DMS79 (cell line): ENCODE measurements around the gene CDH22.

ENCODE experiments used
- DNase-seq: peaks from one replicate; lab custom pipeline; 2025; lab: John Stamatoyannopoulos, UW

CDH22 gene

DNA sequence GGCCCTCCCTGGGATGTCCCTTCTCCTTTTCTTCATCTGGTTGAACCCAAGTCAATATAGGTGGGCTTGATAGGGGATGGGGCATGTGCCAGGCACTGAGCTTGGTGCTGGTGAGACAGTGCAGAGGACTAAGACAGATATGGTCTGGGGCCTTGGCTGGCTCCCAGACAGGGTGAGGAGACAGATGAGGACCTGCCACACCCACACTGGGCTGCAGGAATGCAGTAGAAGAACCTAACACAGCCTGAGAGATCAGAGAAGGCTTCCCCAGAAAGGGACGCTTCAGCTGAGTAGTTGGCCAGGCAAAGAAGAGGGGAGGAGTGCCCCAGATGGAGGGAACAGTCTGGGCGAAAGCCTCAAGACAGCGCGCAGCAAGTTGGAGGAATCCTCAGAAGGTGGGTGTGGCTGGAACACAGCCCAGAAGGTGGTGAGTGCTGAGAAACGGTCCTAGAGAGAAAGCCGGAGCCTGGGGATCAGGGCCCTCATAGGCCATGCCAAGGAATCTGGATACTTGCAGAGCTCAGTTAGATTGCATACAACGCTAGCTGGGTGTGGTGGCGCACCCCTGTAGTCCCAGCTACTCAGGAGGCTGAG lies 163.8 kb downstream of the CDH22 start:
- no peak for DNase-seq

DNA sequence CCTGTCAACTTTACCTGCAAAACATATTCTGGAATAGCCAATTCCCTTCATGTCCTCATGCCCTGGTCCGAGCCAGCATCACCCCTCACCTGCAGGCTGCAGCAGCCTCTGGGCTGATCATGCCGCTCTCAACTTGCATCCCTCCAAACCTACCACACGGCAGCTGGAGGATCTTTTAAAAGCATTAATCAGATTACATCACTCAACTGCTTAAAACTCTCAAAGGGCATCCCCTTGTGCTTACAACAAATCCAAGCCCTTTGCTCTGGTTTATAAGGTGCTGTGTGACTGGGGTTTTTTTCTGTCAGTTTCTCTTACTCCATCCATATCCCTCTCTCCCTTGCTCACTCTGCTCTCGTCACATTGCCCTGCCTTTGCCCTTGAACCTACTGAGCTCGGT lies 166.2 kb downstream of the CDH22 start:
- DNase-seq: no peak

DNA sequence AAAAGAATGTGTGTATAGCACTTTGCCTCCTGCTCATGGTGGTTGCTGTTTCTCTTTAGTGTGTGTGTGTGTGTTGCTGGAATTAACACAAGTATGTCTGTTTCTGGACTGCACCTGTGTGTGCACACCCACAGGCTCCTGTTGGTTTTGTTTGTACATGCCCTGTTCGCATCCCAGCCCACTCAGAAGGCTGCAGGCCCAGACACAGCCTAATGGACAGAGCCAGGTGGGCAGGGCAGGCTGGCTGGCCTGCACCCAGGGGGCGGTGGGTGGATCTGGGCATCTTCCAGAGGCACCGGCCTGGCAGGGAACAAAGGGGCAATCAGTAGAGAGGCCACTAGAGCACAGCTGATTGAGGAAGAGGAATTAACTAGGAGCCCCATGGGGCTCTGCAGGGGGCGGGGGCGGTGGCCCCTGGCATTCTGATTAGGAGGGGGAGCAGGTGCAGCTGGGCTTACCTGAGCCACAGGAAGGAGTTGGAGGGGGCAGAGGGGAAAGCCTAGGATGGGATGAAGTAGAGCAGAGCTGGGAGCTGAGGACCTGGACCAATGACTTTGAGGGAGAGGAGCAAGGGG lies 168.3 kb downstream of the CDH22 start:
- DNase-seq: peak; percentile 91

DNA sequence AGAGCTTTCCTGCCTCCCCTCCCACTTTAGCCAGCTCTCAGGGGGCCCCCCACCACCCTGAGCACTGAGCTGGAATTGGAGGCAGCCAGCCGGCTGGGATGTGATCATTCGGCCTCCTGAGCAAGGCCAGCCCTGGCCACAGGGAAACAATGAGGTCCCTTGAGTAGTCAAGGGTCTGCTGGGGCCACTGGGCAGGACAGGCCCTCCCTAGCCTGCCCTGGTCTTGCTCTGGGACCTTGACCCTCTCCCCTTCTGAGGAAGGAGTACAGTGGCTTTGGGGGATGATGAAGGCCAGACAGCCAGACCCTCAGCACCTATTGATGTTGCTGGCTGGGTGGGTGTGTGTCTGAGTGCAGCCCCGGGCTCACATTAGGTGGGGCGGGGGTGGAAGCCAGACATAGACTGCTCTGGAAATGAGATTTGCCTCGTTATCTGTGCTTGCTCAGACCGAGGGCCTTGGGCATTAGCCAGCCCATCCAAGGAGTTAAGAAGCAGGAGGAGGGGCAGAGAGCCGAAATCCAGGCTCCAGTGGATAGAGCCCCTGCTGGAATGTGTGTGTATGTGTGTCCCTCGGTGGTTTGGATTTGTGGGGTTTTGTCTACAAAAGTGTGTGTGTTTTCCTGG lies 168.9 kb downstream of the CDH22 start:
- peak; percentile 63 for DNase-seq

DNA sequence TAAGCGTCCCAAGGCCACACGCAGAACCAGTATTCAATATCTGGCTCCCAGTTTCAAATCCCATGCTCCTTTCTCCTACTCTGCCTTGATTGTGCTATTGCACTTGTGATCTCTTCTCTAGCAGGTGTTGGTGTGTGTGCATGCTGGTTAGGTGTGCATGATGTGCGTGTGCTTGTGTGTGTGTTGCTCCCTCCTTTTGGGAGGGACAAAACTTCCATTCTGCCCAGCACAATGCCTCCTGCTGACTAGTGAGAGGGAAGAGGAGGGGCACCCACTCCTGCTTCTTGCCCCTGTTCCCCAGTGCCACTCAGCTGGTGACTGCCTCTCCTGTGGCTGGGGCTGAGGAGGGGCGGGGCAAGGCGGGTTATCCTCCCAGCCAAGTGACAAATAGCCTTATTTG lies 170.5 kb downstream of the CDH22 start:
- peak; percentile 28 for DNase-seq

DNA sequence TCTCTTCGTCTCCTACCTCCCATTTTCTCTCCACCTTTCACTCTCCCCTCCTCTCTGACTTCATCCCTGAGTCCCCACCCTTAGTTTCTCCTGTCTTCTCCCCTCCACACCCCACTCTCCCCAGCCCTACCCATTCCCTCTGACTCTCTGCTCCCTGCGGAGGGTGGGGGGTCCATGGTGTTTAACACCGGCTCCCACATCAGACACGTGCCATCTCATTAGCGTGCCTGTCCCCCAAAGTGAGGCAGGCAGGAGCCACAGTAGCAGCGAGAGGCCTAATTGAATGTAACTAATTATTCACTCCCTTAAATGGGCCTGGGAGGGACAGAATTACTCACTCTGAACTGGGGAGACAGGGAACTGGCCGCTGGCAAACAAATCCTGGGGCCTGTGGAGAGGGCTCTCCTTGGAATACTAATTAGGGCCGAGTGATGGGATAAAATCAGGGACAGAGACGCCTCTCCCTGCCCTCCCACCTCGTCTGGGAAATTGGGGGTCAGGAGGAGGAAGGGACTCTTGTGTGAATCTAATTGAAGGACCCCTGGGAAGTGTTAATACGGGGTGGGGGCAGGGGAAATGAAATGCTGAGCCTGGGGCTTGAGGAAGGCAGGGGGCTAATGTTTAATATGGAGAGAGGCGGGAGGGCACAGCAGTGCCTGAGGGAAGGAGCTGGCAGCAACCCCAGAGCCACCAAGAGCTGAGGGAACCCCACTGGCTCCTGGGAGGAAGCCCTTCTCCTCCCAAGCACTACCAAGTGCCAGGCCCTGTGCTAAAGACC lies 172.3 kb downstream of the CDH22 start:
- DNase-seq: no peak

DNA sequence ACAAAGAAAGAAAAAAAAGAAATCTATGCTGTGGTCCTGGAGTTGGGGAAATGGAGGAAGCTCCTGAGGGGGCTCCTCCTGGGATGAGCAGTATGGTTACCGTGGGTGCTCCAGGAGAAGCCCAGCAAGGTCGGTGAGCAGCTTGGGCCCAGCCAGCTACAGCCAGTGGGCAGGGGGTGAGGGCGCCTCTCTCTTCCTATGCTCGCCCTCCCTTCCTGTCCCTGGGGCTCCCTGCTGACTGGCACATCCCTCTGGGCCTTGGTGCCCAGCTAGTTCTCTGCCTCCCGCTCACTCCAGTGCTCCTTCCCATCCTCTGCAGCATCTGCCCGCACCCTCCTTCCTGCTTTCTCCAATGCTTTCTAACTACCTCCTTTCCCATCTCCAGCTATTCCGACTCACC lies 173.6 kb downstream of the CDH22 start:
- DNase-seq: no peak

DNA sequence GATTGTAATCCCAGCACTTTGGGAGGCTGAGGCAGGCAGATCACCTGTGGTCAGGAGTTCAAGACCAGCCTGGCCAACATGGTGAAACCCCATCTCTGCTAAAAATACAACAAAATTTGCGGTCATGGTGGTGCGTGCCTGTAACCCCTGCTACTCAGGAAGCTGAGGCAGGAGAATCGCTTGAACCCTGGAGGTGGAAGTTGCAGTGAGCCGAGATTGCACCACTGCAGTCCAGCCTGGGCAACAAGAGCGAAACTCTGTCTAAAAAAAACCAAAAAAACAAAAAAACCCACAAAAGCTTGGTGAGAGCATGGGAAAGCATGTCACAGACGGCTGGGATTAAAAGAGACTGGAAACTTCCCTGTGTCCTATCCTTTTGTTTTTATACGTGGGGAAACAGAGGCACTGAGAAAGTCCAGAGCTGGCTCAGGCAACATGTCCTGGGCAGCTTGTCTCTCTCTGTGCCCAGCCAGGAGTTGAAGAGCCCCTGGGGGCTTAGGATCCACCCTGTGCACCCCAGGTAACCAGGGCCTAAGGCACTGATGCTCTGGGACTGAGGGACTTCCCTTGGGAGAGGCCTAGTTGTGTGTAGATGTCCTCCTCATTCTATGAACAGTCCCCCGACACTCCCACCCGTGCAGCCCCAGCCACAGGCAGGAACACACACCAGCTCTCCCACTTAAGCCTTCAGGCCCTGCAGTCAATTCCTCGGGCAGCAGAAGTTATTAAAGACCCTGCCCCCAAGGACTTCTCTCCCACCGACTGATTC lies 174.2 kb downstream of the CDH22 start:
- DNase-seq: no peak

DNA sequence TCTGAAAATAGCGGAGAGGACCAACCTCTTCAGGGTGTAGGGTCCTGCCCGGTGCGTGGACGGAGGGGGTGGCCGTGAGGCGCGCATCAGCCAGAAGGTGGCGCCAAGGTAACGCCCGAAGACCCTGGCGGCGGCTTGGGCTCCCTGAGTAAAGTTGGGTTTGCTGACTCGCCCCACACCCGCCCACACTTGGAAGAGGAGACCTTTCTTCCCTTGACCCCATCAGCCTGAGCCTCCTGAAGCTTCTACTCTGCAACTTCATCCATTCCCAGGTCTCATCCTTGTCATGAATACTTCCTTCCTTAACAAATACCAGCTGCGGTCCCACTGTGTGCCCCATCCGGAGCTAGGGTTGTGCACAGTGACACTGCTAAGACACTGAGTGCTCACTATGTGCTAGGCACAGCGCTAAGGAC lies 175.6 kb downstream of the CDH22 start:
- peak; percentile 33 for DNase-seq

DNA sequence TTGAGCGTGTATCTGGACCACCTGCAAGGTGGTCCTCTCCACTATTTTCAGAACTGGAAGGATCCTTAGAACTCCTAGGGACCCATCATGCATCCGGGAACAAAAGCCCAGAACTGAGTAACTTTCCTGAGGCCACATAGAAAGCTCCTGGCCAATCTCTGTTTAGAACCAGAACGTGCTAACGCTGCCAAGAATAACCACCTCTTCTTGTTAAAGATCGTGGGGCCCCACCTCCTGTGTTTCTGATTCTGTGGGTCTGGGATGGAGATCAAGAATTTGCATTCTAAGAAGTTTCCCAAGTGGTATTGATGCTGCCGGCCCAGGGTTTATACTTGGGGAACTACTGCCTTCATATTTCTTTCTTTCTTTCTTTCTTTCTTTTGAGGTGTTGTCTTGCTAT lies 176.9 kb downstream of the CDH22 start:
- no peak for DNase-seq

DNA sequence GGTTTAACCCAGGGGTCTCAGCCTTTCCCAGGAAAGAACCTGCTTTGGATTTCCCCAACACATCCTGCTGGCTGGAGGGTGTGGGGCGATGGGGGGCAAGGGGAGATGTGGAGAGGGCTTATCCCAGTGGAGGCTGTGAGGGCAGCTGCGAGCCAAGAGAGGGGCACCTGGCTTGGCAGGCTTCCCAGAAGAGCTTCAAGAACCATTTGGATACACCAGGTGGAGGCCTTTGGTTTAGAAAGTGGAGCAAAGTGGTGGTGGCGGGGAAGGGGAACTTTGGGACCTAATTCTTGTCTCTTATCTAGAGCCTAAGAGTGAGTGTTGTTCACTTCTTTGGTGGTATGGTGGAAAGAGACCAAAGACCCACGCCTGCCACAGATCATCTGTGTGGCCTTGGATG lies 177.8 kb downstream of the CDH22 start:
- peak; percentile 81 for DNase-seq

DNA sequence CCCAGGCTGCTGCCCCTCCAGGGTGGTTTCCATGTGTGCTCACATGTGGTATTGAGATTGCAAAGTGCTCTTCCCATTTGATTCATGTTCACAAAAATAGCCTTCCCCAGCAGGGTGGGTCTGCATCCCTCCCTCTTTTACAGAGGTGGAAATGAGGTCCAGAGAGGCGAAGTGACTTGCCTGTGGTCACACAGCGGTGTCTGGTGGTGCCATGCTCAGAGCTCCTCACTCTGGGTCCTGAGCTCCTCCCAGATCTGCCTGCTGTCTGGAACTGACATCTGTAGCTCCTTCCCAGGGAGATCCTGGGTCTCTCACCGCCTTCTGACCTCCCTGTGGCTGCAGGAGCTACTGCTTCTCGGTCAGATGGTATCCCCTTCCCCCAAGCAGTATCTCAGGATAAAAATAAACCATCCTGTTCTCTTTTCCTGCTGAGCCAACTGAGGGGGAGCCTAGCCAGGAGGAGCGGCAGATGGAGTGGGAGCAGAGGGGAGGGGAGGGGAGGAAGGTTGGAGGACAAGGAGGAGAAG lies 178.3 kb downstream of the CDH22 start:
- DNase-seq: peak; percentile 42

DNA sequence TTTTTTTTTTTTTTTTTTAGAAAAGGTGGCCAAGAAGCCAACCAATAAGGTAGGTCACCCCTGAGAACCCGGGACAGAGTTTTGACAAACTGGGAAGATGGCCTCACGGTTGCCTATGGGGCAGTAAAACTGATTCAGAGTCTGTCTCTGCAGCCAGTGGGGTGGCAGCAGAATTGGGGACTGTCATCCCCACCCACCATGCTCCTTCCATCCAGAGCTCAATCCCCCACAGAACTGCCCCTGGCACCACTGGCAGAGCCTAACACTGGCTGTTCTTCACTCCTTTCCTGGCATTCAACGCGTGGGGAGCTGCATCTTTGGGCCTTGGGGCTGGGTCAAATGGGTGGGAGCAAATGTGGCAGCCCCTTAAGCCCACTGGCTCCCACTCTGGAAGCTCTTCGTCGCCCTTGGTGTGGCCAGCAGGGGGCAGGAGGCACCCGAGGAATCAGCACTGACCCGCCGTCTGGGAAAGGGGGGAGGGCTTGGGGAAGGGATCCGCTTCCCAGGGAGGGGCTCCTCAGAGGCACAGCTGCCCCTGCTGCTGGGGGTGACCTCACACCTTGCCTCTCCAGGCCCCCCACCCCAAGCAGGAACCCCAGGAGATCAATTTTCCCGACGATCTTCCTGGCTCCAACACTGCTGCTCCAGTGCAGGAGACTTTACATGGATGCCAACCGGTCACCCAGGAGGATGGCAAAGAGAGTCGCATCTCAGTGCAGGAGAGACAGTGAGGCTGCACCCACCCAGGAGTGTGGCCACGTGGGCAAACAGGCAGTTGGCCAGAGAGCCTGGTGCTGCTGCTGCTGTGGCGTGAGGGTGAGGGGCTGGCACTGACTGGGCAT lies 179.8 kb downstream of the CDH22 start:
- no peak for DNase-seq

DNA sequence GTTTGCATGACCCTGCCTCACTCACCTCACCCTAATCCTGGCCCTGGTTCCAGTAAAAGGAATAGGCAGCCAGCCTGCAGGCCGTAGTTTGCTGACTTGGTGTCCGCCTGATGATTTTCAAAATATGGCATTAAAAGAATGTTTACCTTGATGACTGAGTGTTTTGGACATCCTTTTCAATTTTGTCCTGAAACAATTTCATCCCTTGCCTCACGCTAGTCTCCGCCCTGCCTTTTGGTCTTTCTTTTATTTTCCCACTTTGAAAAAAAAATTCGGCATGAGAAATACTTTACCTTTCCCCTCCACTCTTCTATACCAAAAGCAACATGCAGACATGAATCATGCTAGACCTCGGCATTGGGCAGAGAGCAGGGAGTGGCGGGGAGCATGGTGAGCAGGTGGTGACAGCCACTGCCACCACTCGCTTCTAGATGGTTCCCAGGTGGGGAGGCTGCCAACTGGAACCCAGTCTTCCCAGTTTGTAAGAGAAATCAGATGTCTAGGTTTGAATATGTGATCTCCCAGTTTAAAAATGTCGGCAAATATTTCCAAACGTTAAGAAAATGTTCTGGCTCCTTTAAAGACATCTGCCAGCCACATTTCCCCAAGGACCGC lies 180.8 kb downstream of the CDH22 start:
- no peak for DNase-seq

DNA sequence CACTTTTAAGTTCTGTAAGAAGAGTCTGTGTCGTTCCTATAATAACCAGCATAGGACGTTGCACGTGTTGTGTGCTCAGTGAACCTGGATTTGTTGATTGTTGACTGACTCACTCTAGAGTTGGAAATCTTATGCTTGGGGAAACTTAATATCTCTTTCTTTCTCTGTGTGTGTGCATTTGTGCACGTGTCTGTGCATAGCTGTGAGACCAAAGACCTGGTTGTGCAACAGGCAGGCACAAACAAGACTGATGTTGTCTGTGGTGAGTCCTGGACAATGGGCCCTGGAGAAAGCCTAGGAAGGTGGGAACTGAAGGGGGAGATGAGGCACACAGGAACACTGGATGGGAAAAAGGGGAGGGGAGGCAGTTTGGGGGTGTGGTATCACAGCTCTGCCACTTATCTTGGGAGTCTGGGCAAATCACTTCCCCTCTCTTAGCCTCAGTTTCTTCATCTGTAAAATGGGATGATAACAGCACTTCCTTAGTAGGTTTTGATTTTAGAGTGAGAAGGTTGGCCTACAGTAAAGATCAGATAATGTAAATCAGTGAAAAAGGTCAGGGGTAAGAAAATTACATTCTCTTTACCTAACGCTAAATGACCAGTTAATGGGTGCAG lies 181.8 kb downstream of the CDH22 start:
- DNase-seq: no peak
